SKM-1 treated with dmso at 0.1 percent for 144 hours (cell line): ENCODE measurements around the gene CTSZ.
"Not testable (repeated sequence)": the region's sequence is repeated elsewhere in the genome, so short reads cannot be mapped to it uniquely, and the experiment has no call there.

Source experiments
- DNase-seq: peaks from one replicate; lab custom pipeline; 2025; ENCODE audit not compliant: unreplicated experiment; lab: John Stamatoyannopoulos, UW

Gene CTSZ

GRCh38 chr20:59001068-59001448 is 6.0 kb downstream of the CTSZ start:
- DNase-seq, result no peak

GRCh38 chr20:59000326-59000725 is 6.7 kb downstream of the CTSZ start:
- no peak for DNase-seq

- DNase-seq, result no peak
These were observed 8.4 kb downstream of the CTSZ start for GRCh38 chr20:58998656-58999055.

- no peak for DNase-seq
These were observed 9.8 kb downstream of the CTSZ start for GRCh38 chr20:58997141-58997770.

GRCh38 chr20:58996226-58996611 is 10.8 kb downstream of the CTSZ start:
- DNase-seq, result no peak

GRCh38 chr20:58995461-58996225 is 11.4 kb downstream of the CTSZ start:
- no peak for DNase-seq

- no peak for DNase-seq
These were observed 12.5 kb downstream of the CTSZ start for GRCh38 chr20:58994390-58995159.

GRCh38 chr20:58993332-58994248 is 13.5 kb downstream of the CTSZ start:
- no peak for DNase-seq

GRCh38 chr20:58992911-58993310 is 14.1 kb downstream of the CTSZ start:
- DNase-seq, result no peak

- DNase-seq, result no peak
These were observed 15.3 kb downstream of the CTSZ start for GRCh38 chr20:58991715-58992114.

- DNase-seq, result no peak
These were observed 16.2 kb downstream of the CTSZ start for GRCh38 chr20:58990651-58991445.

- DNase-seq, result no peak
These were observed 17.9 kb downstream of the CTSZ start for GRCh38 chr20:58989196-58989595.

- DNase-seq, result no peak
These were observed 18.5 kb downstream of the CTSZ start for GRCh38 chr20:58988565-58988882.

GRCh38 chr20:58987790-58988564 is 19.1 kb downstream of the CTSZ start:
- DNase-seq, result no peak

GRCh38 chr20:58986968-58987517 is 20.0 kb downstream of the CTSZ start:
- no peak for DNase-seq

GRCh38 chr20:58986286-58986967 is 20.6 kb downstream of the CTSZ start:
- no peak for DNase-seq

- DNase-seq, result no peak
These were observed 21.4 kb downstream of the CTSZ start for GRCh38 chr20:58985656-58986055.

- no peak for DNase-seq
These were observed 22.4 kb downstream of the CTSZ start for GRCh38 chr20:58984691-58985090.

GRCh38 chr20:58983115-58983468 is 24.0 kb downstream of the CTSZ start:
- DNase-seq, result not testable (repeated sequence)
